DND-41 (cell line): ENCODE data around the gene PDE7B.

Experiments used
- CTCF ChIP-seq: IDR thresholded peaks from 2 replicates; pipeline ENCODE4 v1.5.1; 2012; ENCODE audit warnings: borderline replicate concordance, low read length, moderate library complexity, mild to moderate bottlenecking; ENCODE audit not compliant: poor library complexity, severe bottlenecking; ENCODE audit errors: extremely low read depth
- EZH2 ChIP-seq: IDR thresholded peaks from 3 replicates; pipeline ENCODE4 v1.6.1; 2012; ENCODE audit warnings: borderline replicate concordance, low read depth, mild to moderate bottlenecking, moderate library complexity, low read length, inconsistent platforms; ENCODE audit not compliant: severe bottlenecking

- TF ChIP-seq CTCF (no peak), EZH2 (no peak)
Measured at GRCh38 chr6:135970750-135971149, 119.2 kb downstream of the PDE7B start.
